OCI-LY1 (cell line): Measurements from ENCODE around the gene NRG2.

Experiments used
- EZH2 ChIP-seq: fragments of 200-600 bp; sonication (generic), shearing (Covaris generic); IDR thresholded peaks from 2 replicates; pipeline ENCODE4 v1.8.0; 2017; ENCODE audit warnings: borderline replicate concordance, mixed run types, mild to moderate bottlenecking, antibody characterized with exemption, low read length, moderate library complexity, mixed read lengths
- TF ChIP-seq, protein P1 (sequence below): fragments of 200-600 bp; sonication (generic), shearing (Covaris generic); IDR thresholded peaks from 2 replicates; pipeline ENCODE4 v1.5.1; 2017; ENCODE audit warnings: mild to moderate bottlenecking, antibody characterized with exemption, low read length, moderate library complexity, mixed read lengths

- TF ChIP-seq, protein P1, sequence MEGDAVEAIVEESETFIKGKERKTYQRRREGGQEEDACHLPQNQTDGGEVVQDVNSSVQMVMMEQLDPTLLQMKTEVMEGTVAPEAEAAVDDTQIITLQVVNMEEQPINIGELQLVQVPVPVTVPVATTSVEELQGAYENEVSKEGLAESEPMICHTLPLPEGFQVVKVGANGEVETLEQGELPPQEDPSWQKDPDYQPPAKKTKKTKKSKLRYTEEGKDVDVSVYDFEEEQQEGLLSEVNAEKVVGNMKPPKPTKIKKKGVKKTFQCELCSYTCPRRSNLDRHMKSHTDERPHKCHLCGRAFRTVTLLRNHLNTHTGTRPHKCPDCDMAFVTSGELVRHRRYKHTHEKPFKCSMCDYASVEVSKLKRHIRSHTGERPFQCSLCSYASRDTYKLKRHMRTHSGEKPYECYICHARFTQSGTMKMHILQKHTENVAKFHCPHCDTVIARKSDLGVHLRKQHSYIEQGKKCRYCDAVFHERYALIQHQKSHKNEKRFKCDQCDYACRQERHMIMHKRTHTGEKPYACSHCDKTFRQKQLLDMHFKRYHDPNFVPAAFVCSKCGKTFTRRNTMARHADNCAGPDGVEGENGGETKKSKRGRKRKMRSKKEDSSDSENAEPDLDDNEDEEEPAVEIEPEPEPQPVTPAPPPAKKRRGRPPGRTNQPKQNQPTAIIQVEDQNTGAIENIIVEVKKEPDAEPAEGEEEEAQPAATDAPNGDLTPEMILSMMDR: no peak
- TF ChIP-seq EZH2: no peak
Observed at GRCh38 chr5:139803978-139804377, 239.1 kb downstream of the NRG2 start.
